ENCODE measurements around the gene SENP5.
"Not testable (repeated sequence)": the region's sequence is repeated elsewhere in the genome, so short reads cannot be mapped to it uniquely, and the experiment has no call there.

SENP5 gene

GRCh38 chr3:196867507-196868296, at the start of gene SENP5:
Gene SENP5, plus strand, starts transcription at chr3:196867920. Its CDS starts 17,262 bp downstream, at chr3:196885182.
- DNase-seq (ENCODE audit: insufficient read length, low spot score) (peak; percentile 89), FAIRE-seq (peak; percentile 73)

- no peak for DNase-seq (ENCODE audit: insufficient read length, low spot score)
- no peak for FAIRE-seq
These were observed 45.8 kb upstream of the SENP5 start for GRCh38 chr3:196821806-196822355.

GRCh38 chr3:196829651-196830050, 38.1 kb upstream of the SENP5 start:
- DNase-seq (ENCODE audit: insufficient read length, low spot score); FAIRE-seq: not testable (repeated sequence)

GRCh38 chr3:196835086-196835485, 32.6 kb upstream of the SENP5 start:
- DNase-seq (ENCODE audit: insufficient read length, low spot score) (no peak), FAIRE-seq (no peak)

- not testable (repeated sequence) for FAIRE-seq; DNase-seq (ENCODE audit: insufficient read length, low spot score)
These were observed 31.1 kb upstream of the SENP5 start for GRCh38 chr3:196836626-196837025.

GRCh38 chr3:196837819-196838420, 29.8 kb upstream of the SENP5 start:
- DNase-seq (ENCODE audit: insufficient read length, low spot score) (peak; percentile 67), FAIRE-seq (peak; percentile 86)

- FAIRE-seq; DNase-seq (ENCODE audit: insufficient read length, low spot score): not testable (repeated sequence)
These were observed 28.4 kb upstream of the SENP5 start for GRCh38 chr3:196839351-196839750.

GRCh38 chr3:196842567-196843434, 24.9 kb upstream of the SENP5 start:
- FAIRE-seq, result no peak

GRCh38 chr3:196843435-196844110, 24.1 kb upstream of the SENP5 start:
- no peak for FAIRE-seq
- no peak for DNase-seq (ENCODE audit: insufficient read length, low spot score)

More at GRCh38 chr3:196842567-196843434, 24.9 kb upstream of the SENP5 start:
- no peak for DNase-seq (ENCODE audit: insufficient read length, low spot score)

GRCh38 chr3:196844235-196845219, 23.2 kb upstream of the SENP5 start:
- FAIRE-seq; DNase-seq (ENCODE audit: insufficient read length, low spot score): not testable (repeated sequence)

- DNase-seq (ENCODE audit: insufficient read length, low spot score); FAIRE-seq: not testable (repeated sequence)
These were observed 19.3 kb upstream of the SENP5 start for GRCh38 chr3:196848375-196848774.

- no peak for FAIRE-seq
- DNase-seq (ENCODE audit: insufficient read length, low spot score), result no peak
These were observed 18.5 kb upstream of the SENP5 start for GRCh38 chr3:196849180-196849741.

- FAIRE-seq; DNase-seq (ENCODE audit: insufficient read length, low spot score): not testable (repeated sequence)
These were observed 4.7 kb upstream of the SENP5 start for GRCh38 chr3:196863000-196863399.

- FAIRE-seq (no peak), DNase-seq (ENCODE audit: insufficient read length, low spot score) (no peak)
These were observed 589 bp upstream of the SENP5 start for GRCh38 chr3:196867155-196867506.

GRCh38 chr3:196868297-196868661, 559 bp downstream of the SENP5 start:
- DNase-seq (ENCODE audit: insufficient read length, low spot score) (no peak), FAIRE-seq (peak; percentile 11)

- FAIRE-seq (no peak), DNase-seq (ENCODE audit: insufficient read length, low spot score) (no peak)
These were observed 4.6 kb downstream of the SENP5 start for GRCh38 chr3:196872316-196872715.

GRCh38 chr3:196874511-196875094, 6.9 kb downstream of the SENP5 start:
- DNase-seq (ENCODE audit: insufficient read length, low spot score); FAIRE-seq: not testable (repeated sequence)

GRCh38 chr3:196875258-196875657, 7.5 kb downstream of the SENP5 start:
- DNase-seq (ENCODE audit: insufficient read length, low spot score) (no peak), FAIRE-seq (no peak)

Measured in GM19239 (cell line).